Activated T-helper 1 cell treated with anti-CD3 and anti-CD28 coated beads, Interleukin-2, amount 50 U/mL, for 16 hours (primary cell): ENCODE measurements around the gene POU2F1.

Experiments used
- DNase-seq, 2 donors: peaks; one replicate each; pipeline ENCODE4 v3.0.0-alpha.2; 2020; ENCODE audit warnings: low read depth in 1 of 2, low spot score in 1 of 2

POU2F1 gene

GRCh38 chr1:167413328-167413727 lies 192.6 kb downstream of the POU2F1 start:
- no peak for DNase-seq

- DNase-seq = no peak
Measured at GRCh38 chr1:167416506-167416905, 195.8 kb downstream of the POU2F1 start.

- DNase-seq = no peak
Measured at GRCh38 chr1:167418391-167418790, 197.7 kb downstream of the POU2F1 start.

GRCh38 chr1:167419245-167419644 lies 198.6 kb downstream of the POU2F1 start:
- no peak for DNase-seq

- DNase-seq = no peak
Measured at GRCh38 chr1:167420510-167420909, 199.8 kb downstream of the POU2F1 start.

- DNase-seq = no peak
Measured at GRCh38 chr1:167423684-167424619, 203.3 kb downstream of the POU2F1 start.

- no peak for DNase-seq
Measured at GRCh38 chr1:167425482-167425881, 204.8 kb downstream of the POU2F1 start.

- no peak for DNase-seq
Measured at GRCh38 chr1:167426716-167427115, 206.0 kb downstream of the POU2F1 start.

GRCh38 chr1:167427848-167428247 lies 207.2 kb downstream of the POU2F1 start:
- no peak for DNase-seq

GRCh38 chr1:167428395-167428794 lies 207.7 kb downstream of the POU2F1 start:
- DNase-seq = no peak

GRCh38 chr1:167429612-167430011 lies 208.9 kb downstream of the POU2F1 start:
- DNase-seq = no peak

GRCh38 chr1:167430134-167430848 lies 209.6 kb downstream of the POU2F1 start:
- DNase-seq = no peak

- no peak for DNase-seq
Measured at GRCh38 chr1:167430849-167431242, 210.2 kb downstream of the POU2F1 start.

- DNase-seq = no peak
Measured at GRCh38 chr1:167431261-167431908, 210.7 kb downstream of the POU2F1 start.

- DNase-seq = no peak
Measured at GRCh38 chr1:167431909-167432650, 211.4 kb downstream of the POU2F1 start.

GRCh38 chr1:167432780-167433179 lies 212.1 kb downstream of the POU2F1 start:
- DNase-seq = no peak

- no peak for DNase-seq
Measured at GRCh38 chr1:167433884-167434283, 213.2 kb downstream of the POU2F1 start.

- no peak for DNase-seq
Measured at GRCh38 chr1:167434306-167434705, 213.6 kb downstream of the POU2F1 start.

- DNase-seq = no peak
Measured at GRCh38 chr1:167435484-167435883, 214.8 kb downstream of the POU2F1 start.

GRCh38 chr1:167438171-167439138 lies 217.8 kb downstream of the POU2F1 start:
- no peak for DNase-seq
